C4-2B (cell line): ENCODE results near the gene SPEM1.

Source experiments
- CTCF ChIP-seq: fragments of 450-650 bp; conservative IDR thresholded peaks from 2 replicates; pipeline ENCODE4 v1.5.1; 2017; ENCODE audit warnings: mild to moderate bottlenecking
- ZFX ChIP-seq: fragments of 450-650 bp; IDR thresholded peaks from 2 replicates; pipeline ENCODE4 v1.6.1; 2017

GRCh38 chr17:7435676-7436555 lies 15.8 kb downstream of the SPEM1 start:
- TF ChIP-seq CTCF (no peak), ZFX (no peak)
